Heart left ventricle (tissue), 16 donors: Measurements from ENCODE around the gene ETFB. TPM values are rescaled to one million over a fixed set of nuclear protein-coding genes. Genes with fewer than 3 reads are reported as not detected.

ENCODE experiments used
- ATAC-seq, 4 donors: fragments of 200-7000 bp; cut with Tn5 transposase; one replicate each; pipeline ENCODE4 v1.9.1; 2020 to 2022; ENCODE audit warnings: moderate library complexity in 4 of 4, mild to moderate bottlenecking in 3 of 4, moderate number of reproducible peaks in 1 of 4
- DNase-seq, 5 donors: peaks; one replicate each; pipeline ENCODE4 v3.0.0-alpha.2; 2020
- H3K27ac ChIP-seq, 12 donors: fragments of 200-600 bp; sonication (generic) in 4 of 12; one replicate each; pipeline versions ENCODE4 v1.5.0 to v1.8.0; 2016 to 2022; ENCODE audit warnings: mild to moderate bottlenecking in 2 of 12
- H3K27me3 ChIP-seq, 9 donors: fragments of 200-600 bp; sonication (generic) in 2 of 9; one replicate each; pipeline versions ENCODE4 v1.5.1 to v1.8.0; 2016 to 2022; ENCODE audit warnings: mild to moderate bottlenecking in 3 of 9
- H3K36me3 ChIP-seq, 9 donors: fragments of 200-600 bp; sonication (generic) in 2 of 9; one replicate each; pipeline versions ENCODE4 v1.5.0 to v1.8.0; 2018 to 2022; ENCODE audit warnings: mild to moderate bottlenecking in 2 of 9
- H3K4me1 ChIP-seq, 12 donors: fragments of 200-600 bp; sonication (generic) in 4 of 12; one replicate each; pipeline versions ENCODE4 v1.5.0 to v1.8.0; 2016 to 2022; ENCODE audit warnings: mild to moderate bottlenecking in 3 of 12
- H3K4me3 ChIP-seq, 12 donors: fragments of 200-600 bp; sonication (generic) in 4 of 12; one replicate each; pipeline versions ENCODE4 v1.5.0 to v1.8.0; 2017 to 2022; ENCODE audit warnings: mild to moderate bottlenecking in 9 of 12, moderate library complexity in 4 of 12
- H3K9me3 ChIP-seq, 12 donors: fragments of 200-600 bp; sonication (generic) in 4 of 12; one replicate each; pipeline versions ENCODE4 v1.5.0 to v1.8.0; 2016 to 2022; ENCODE audit warnings: mild to moderate bottlenecking in 1 of 12
- POLR2A ChIP-seq, 2 donors: fragments of 450-650 bp; IDR thresholded peaks; one replicate each; pipeline ENCODE4 v1.6.1; 2017; ENCODE audit warnings: antibody characterized with exemption in 2 of 2, mild to moderate bottlenecking in 2 of 2, moderate library complexity in 2 of 2
- WGBS, 4 donors: extraction: QIAGEN DNeasy Blood & Tissue Kit in 2 of 4; methylation state at CpG; one replicate each; pipeline versions ENCODE4 v1.1.5 to v1.1.7; 2013 to 2018; 5-methylcytosine and 5-hydroxymethylcytosine counted together
- intact Hi-C, 10 donors: fragments of 100-400 bp; cut with DNase I; formaldehyde crosslinking; loops; one replicate each; pipeline versions ENCODE4 v1.11.1 to v1.14.2; 2022
- polyA plus RNA-seq, 2 donors: library from polyadenylated mRNA; stranded (reverse); fragments of 200-250 nt; gene quantifications; one replicate each; pipeline ENCODE4 v1.2.3, GENCODE V29; 2013
- total RNA-seq, 9 donors: library from RNA; depleted of rRNA in 2 of 9; stranded (reverse); fragments of >200 nt in 2 of 9; fragmentation: NEBNext Ultra II Directional in 3 of 9; extraction: Animal tissue kit (Norgen Biotek cat#: 25700) in 3 of 9; gene quantifications; one replicate each; pipeline versions ENCODE4 v1.1.0 to v1.2.4, GENCODE V29; 2016 to 2023
- TF ChIP-seq, protein P1 (sequence below), 12 donors: fragments of 200-600 bp; sonication (generic) in 4 of 12; IDR thresholded peaks; one replicate each; pipeline versions ENCODE4 v1.5.0 to v1.8.0; 2018 to 2022; ENCODE audit warnings: antibody characterized with exemption in 12 of 12, mild to moderate bottlenecking in 5 of 12
- donor health status: ischemic (EF 13 %, LVEDD 7.1; RV severe dilation, severe dysfunction).
- donor health status: healthy with polysubstance abuse.
- donor health status: DM: no; HTN: yes; CAD: no.
- donor health status: DM: no; HTN: no; CAD: no.
- donor health status: ischemic (EF 25% LVEDD 6.9; RV normal size, moderate dysfunction).
- donor health status: ischemic (EF 25% LVEDD 5.7; RV mildly dilated, moderate dysfunction).
- donor health status: healthy.
- donor health status: DM: yes; HTN: yes; CAD: no.
- donor health status: ischemic (EF 35%, LVEDD 5.7; RV mildly dilated, moderate dysfunction).
- donor health status: nonischemic (EF 11% LVEDD 7.7; RV severe dilation, severe dysfunction).
- donor health status: DM: yes; HTN: yes; CAD: no.
- donor health status: PGD.
- donor health status: ischemic (EF 29% LVEDD 5.4; RV normal size, mild dysfunction).
- donor health status: nonischemic (EF 23%, LVEDD 6.1; RV moderate dilation, normal function).

The ETFB gene
- total and polyA plus RNA-seq, 11 donors: 206 to 835 (median 301) TPM

DNA sequence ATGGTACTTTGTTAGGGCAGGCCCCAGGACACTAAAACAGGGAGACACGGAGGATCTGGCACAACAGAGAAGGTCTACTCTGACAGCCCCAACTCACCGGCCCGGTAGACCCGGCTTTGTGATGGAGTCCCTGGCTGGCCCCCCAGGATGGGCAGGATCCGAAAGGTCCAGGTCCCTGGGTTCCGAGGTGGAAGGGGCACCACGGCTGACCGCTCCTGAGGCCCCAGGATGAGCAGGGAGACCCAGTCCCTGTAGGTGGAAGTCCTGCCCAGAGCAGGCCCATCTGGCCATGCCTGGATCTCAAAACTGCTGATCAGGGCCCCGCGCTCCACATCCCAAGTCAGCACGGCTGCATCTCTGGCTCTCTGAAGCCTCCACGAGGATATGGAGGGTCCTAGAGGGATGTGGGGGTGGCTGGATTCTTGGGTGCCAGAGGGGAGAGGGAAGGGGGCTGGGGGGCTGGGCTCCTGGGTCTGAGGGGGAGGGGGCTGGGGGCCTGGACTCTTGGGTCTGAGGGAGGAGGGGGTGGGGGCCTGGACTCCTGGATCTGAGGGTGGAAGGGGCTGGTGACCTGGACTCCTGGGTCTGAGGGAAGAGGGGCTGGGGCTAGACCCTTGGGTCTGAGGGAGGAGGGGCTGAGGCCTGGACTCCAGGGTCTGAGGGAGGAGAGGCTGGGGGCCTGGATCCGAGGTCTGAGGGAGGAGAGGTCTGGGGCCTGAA is 28.9 kb downstream of the ETFB start:
- Histone ChIP-seq H3K27me3 (no peaks in the 10 kb centered on the region), H3K27ac (no peak overlapping the region), H3K36me3 (no peaks in the 10 kb centered on the region), H3K9me3 (no peaks in the 10 kb centered on the region), H3K4me3 (no peak overlapping the region), H3K4me1 (peaks cover 0 to 22% (median 12%) of the 10 kb centered on the region in 12 donors)
- no peak for DNase-seq
- 92 to 96% (median 95%) methylated on average over 9 to 13 of the region's 13 CpGs for whole genome bisulfite sequencing, 4 donors
- no peak for ATAC-seq
- no peak for TF ChIP-seq POLR2A (IDR thresholded peaks at IDR 0.05)
- TF ChIP-seq, protein P1, sequence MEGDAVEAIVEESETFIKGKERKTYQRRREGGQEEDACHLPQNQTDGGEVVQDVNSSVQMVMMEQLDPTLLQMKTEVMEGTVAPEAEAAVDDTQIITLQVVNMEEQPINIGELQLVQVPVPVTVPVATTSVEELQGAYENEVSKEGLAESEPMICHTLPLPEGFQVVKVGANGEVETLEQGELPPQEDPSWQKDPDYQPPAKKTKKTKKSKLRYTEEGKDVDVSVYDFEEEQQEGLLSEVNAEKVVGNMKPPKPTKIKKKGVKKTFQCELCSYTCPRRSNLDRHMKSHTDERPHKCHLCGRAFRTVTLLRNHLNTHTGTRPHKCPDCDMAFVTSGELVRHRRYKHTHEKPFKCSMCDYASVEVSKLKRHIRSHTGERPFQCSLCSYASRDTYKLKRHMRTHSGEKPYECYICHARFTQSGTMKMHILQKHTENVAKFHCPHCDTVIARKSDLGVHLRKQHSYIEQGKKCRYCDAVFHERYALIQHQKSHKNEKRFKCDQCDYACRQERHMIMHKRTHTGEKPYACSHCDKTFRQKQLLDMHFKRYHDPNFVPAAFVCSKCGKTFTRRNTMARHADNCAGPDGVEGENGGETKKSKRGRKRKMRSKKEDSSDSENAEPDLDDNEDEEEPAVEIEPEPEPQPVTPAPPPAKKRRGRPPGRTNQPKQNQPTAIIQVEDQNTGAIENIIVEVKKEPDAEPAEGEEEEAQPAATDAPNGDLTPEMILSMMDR (IDR thresholded peaks at IDR 0.05): no peak
- intact Hi-C loops: loop anchor here in 6 of 10 donors (5.0 to 10.0 kb wide), 5 partner anchors 58 to 320 kb away; partner anchors contain the start of gene C19orf84 (in 2 of the 6)

DNA sequence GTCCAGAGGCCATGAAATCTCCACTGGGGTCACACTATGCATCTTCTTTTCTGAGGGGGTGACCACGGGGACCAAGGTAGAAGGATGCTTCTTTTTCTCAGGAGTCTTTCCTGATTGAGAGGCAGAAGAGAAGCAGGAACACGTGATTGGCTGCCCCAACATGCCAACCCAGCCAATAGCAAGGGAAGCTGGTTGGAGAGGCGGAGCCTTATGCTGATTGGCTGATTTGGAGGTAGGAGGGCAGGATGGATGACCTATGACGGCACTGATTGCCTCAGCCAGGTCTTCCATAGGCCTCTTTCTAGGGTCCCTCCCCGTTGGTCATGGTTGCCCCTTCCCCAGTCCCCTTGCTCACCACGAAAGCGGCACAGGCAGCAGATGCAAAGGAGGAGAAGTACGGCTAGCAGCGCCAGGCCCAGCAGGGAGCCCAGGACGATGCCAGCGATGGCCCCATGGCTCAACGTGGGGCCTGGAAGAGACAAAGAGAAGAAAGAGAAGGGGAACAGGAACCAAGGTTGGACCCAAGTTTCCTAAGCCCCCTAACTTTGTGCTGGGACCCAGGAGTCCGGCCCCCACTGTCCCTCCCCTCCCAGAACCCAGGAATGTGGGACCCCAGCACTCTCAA is 32.2 kb downstream of the ETFB start:
- no peak for DNase-seq
- ATAC-seq: no peak
- Histone ChIP-seq H3K27me3 (peaks cover 2 to 31% (median 13%) of the 10 kb centered on the region in 9 donors), H3K4me1 (peaks cover 0 to 7% (median 2%) of the 10 kb centered on the region in 12 donors), H3K27ac (no peak overlapping the region), H3K9me3 (peaks cover 0 to 5% (median 0%) of the 10 kb centered on the region in 12 donors), H3K4me3 (no peak overlapping the region), H3K36me3 (peaks cover 0 to 3% (median 0%) of the 10 kb centered on the region in 9 donors)
- 88 to 91% (median 90%) methylated on average over 13 of the region's 13 CpGs for WGBS, 4 donors
- TF ChIP-seq POLR2A (IDR thresholded peaks at IDR 0.05): no peak
- TF ChIP-seq, protein P1 (IDR thresholded peaks at IDR 0.05): no peak
- intact Hi-C loops: loop anchor here in 4 of 10 donors (10.0 kb wide), 3 partner anchors 61 to 321 kb away; partner anchors contain the start of gene C19orf84 (in 2 of the 4)

DNA sequence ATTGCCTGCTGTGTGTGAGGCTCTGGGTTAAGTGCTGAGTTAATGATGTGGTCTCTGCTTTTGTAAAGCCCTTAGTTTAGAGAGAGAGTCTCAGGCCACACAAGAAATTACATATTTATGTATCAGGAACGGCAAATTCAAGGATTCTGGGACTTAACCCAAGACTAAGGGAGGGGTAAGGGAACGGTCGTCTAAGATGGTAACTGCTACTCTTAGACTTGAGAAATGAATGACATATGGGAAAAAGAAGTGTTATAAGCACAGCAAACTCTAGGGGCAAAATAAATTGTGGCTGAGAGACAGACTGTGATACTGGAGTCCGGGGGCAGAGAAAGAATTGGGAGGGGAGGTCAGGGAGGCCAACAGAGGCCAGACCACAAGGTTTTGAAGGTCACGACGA is 34.5 kb downstream of the ETFB start:
- ATAC-seq: no peak
- intact Hi-C loops: loop anchor here in 4 of 10 donors (10.0 kb wide), 3 partner anchors 63 to 323 kb away; partner anchors contain the start of gene C19orf84 (in 2 of the 4)
- Histone ChIP-seq H3K9me3 (peaks cover 0 to 5% (median 0%) of the 10 kb centered on the region in 12 donors), H3K4me3 (no peak overlapping the region), H3K4me1 (peaks cover 0 to 16% (median 4%) of the 10 kb centered on the region in 12 donors), H3K27me3 (peaks cover 17 to 53% (median 36%) of the 10 kb centered on the region in 9 donors), H3K27ac (no peak overlapping the region), H3K36me3 (peaks cover 0 to 3% (median 0%) of the 10 kb centered on the region in 9 donors)
- no peak for DNase-seq
- WGBS, 4 donors: 88 to 93% (median 91%) methylated on average over 6 of the region's 6 CpGs
- no peak for TF ChIP-seq POLR2A (IDR thresholded peaks at IDR 0.05)
- TF ChIP-seq, protein P1 (IDR thresholded peaks at IDR 0.05): no peak

DNA sequence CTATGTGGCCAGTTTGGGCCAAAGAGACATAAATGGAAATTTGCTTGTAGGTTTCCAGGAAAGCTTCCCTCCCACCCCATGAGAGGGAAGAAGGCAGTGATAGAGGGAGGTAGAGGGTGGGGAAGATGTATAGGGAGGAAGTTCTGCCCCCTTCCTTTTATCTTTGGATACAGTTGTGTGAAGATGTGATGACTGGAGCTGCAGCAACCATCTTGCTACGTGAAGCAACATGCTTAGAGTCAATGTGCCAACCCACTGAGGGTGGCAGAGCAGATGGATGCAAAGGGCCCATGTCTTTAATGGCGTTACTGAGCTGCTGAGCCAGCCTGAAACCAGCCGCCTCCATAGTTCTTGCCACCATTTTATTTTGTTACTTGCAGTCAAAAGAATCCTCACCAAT is 35.0 kb downstream of the ETFB start:
- H3K27me3 ChIP-seq: peaks cover 23 to 58% (median 41%) of the 10 kb centered on the region in 9 donors
- H3K27ac ChIP-seq: no peak overlapping the region
- H3K4me1 ChIP-seq: peaks cover 0 to 17% (median 4%) of the 10 kb centered on the region in 12 donors
- WGBS, 4 donors: 61 to 89% (median 79%) methylated on average over 3 of the region's 3 CpGs
- no peak for ATAC-seq
- peaks cover 0 to 5% (median 0%) of the 10 kb centered on the region in 12 donors for H3K9me3 ChIP-seq
- TF ChIP-seq POLR2A (IDR thresholded peaks at IDR 0.05): no peak
- TF ChIP-seq, protein P1 (IDR thresholded peaks at IDR 0.05): no peak
- H3K36me3 ChIP-seq: peaks cover 0 to 3% (median 0%) of the 10 kb centered on the region in 9 donors
- H3K4me3 ChIP-seq: no peak overlapping the region
- no peak for DNase-seq
- intact Hi-C loops: loop anchor here in 4 of 10 donors (10.0 kb wide), 3 partner anchors 64 to 324 kb away; partner anchors contain the start of gene C19orf84 (in 2 of the 4)
